ENCODE results near the gene SPINT3. TPM values are rescaled to one million over a fixed set of nuclear protein-coding genes. Genes with fewer than 3 reads are reported as not detected.
"Not testable (repeated sequence)": the region's sequence is repeated elsewhere in the genome, so short reads cannot be mapped to it uniquely, and the experiment has no call there.

SPINT3 gene
- total RNA-seq, 1 donor from 2014 or later = not detected

DNA sequence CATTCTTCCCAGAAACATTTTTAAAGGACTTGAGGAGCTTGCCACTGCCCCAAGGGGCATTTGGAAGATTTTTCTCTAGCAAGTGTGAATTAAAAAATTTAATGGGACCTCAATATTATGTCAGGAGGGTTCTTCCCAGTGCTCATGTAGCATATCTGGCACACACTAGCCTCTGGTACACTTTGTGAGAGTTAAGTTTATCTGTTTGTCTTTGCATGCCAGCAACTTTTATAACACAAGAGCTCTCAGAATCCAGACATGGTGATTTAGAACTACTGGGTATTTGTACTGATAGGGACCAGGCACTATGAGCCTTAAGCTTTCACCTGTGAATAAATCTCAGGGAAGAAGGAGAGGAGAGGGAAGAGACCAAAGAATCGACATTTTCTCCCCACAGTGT is 12.9 kb downstream of the SPINT3 start:
- DNase-seq (ENCODE audit: low read depth, low spot score) = no peak

DNA sequence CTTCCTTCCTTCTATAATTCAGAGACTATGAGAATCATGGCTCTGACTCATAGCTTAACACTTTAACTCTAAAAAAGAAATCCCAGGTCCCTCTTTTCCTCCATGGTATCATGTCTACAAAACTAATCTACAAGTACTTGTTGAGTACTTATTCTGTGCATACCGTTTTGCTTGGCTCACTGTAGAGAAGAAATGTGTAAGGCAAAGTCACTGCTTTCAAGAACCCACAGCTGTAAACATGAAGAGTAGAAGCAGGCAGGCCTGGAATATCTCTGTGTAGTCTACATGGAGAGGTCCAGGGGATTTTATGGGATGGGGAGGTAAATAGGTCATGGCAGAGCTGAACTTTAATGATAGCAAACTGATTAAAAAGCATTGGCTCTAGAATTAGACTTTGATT is 13.8 kb downstream of the SPINT3 start:
- no peak for DNase-seq (ENCODE audit: low read depth, low spot score)

- DNase-seq (ENCODE audit: low read depth, low spot score) = no peak
Measured at GRCh38 chr20:45500022-45500421, 15.4 kb downstream of the SPINT3 start.

GRCh38 chr20:45497971-45498494 is 17.4 kb downstream of the SPINT3 start:
- DNase-seq (ENCODE audit: low read depth, low spot score) = no peak

DNA sequence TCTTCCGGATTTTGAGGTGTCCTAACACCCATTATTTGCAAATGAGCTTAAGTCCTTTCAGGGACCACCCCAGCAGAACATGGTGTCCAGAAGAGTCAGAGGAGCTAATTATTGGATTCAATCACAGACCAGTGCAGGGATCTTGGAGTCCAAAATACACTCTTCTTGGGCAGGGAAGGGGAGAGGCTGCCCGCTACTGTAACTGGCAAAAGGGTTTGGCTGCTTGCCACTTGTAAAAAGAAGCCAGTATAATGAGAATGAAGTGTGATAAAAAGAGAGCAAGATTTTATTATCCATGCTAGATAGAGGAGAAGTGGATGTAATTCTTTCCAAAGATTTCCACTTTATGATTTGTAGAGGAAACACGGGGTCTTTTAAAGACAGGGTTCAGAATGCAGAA is 19.3 kb downstream of the SPINT3 start:
- no peak for DNase-seq (ENCODE audit: low read depth, low spot score)

- no peak for DNase-seq (ENCODE audit: low read depth, low spot score)
Measured at GRCh38 chr20:45495501-45495941, 19.9 kb downstream of the SPINT3 start.

DNA sequence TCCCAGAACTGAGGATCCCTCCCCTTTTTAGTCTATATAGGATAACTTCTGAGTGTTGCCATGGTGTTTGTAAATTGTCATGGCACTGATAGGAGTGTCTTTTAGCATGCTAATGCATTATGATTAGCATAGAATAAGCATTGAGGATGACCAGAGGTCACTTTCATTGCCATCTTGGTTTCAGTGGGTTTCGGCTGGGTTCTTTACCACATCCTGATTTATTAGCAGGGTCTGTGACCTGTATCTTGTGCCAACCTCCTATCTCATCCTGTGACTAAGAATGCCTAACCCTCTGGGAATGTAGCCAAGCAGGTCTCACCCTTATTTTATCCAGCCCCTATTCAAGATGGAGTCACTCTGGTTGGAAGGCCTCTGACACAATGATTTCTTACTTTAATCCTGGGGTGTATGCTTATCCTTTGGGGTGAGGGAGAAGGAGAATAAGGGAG is 26.3 kb downstream of the SPINT3 start:
- no peak for DNase-seq (ENCODE audit: low read depth, low spot score)

GRCh38 chr20:45487231-45487635 is 28.2 kb downstream of the SPINT3 start:
- DNase-seq (ENCODE audit: low read depth, low spot score) = no peak

DNA sequence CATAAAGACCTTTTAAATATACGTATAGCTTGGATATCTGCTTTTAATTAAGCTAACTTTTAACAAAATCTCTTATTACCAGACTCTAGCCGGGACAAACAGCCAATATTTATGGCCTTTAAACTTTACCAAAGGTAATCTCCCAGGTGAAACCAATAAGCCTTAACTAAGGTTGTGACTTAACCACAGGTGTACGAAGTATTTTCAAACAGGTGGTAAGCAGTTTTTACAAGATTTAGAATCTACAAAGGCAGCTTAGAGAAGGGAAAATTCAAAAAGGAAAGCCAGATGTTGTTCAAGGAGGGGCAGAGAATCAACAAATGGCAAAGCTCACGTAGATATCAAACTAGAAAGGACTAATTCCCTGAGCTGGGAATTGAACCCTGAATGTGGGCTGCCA is 30.0 kb downstream of the SPINT3 start:
- no peak for DNase-seq (ENCODE audit: low read depth, low spot score)

- no peak for DNase-seq (ENCODE audit: low read depth, low spot score)
Measured at GRCh38 chr20:45484676-45485075, 30.7 kb downstream of the SPINT3 start.

DNA sequence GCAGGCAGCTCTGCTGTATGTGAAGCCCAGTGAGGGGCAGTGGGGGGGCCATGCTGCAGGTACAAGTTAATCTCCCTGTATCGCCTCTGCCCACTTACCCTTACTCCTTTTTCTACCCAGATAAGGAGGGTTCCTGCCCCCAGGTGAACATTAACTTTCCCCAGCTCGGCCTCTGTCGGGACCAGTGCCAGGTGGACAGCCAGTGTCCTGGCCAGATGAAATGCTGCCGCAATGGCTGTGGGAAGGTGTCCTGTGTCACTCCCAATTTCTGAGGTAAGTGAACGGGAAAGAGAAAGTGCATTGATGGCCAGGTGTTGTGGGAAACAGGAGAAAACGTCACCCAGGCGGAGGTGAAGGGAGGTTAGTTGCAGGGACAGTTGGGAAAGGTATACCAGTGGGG is 35.6 kb downstream of the SPINT3 start:
- DNase-seq (ENCODE audit: low read depth, low spot score) = no peak

DNA sequence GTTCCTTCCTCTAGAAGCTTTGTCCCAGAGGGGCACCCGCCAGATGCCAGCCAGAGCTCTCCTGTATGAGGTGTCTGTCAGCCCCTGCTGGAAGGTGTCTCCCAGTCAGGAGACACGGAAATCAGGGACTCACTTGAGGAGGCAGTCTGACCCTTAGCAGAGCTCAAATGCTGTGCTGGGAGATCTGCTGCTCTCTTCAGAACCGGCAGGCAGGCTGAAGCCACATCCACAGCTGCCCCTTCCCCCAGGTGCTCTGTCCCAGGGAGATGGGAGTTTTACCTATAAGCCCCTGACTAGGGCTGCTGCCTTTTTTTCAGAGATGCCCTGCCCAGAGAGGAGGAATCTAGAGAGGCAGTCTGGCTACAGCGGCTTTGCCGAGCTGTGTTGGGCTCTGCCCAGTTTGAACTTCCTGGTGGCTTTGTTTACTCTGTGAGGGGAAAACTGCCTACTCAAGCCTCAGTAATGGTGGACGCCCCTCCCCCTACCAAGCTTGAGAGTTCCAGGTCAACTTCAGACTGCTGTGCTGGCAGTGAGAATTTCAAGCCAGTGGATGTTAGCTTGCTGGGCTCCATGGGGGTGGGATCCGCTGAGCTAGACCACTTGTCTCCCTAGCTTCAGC is 37.8 kb downstream of the SPINT3 start:
- not testable (repeated sequence) for DNase-seq (ENCODE audit: low read depth, low spot score)

DNA sequence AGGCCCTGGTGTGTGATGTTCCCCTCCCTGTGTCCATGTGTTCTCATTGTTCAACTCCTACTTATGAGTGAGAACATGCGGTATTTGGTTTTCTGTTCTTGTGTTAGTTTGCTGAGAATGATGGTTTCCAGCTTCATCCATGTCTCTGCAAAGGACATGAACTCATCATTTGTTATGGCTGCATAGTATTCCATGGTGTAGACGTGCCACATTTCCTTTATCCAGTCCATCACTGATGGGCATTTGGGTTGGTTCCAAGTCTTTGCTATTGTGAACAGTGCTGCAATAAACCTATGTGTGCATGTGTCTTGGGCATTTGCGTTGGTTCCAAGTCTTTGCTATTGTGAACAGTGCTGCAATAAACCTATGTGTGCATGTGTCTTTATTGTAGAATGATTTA is 43.1 kb downstream of the SPINT3 start:
- DNase-seq (ENCODE audit: low read depth, low spot score) = not testable (repeated sequence)

DNA sequence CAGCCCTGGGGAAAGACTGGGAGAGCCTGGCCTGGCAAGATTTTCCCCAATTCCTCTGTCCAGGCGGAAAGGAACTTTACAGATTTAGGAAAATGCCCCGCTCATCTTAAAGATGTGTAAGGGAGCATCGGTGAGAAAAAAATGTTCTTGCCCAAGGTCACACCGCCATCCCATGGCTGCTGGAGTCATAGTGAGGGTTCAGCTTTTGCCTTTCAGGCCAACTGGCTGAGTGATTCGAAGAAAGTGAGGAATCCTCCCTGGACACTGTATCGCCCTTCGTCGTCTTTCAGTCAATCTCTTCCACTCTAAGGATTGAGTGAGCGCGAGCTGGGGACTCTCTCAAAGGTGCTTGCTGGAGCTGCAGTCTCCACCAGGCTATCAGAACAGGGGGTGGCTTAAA is 44.5 kb downstream of the SPINT3 start:
- no peak for DNase-seq (ENCODE audit: low read depth, low spot score)

GRCh38 chr20:45470262-45470931 is 45.0 kb downstream of the SPINT3 start:
- no peak for DNase-seq (ENCODE audit: low read depth, low spot score)

DNA sequence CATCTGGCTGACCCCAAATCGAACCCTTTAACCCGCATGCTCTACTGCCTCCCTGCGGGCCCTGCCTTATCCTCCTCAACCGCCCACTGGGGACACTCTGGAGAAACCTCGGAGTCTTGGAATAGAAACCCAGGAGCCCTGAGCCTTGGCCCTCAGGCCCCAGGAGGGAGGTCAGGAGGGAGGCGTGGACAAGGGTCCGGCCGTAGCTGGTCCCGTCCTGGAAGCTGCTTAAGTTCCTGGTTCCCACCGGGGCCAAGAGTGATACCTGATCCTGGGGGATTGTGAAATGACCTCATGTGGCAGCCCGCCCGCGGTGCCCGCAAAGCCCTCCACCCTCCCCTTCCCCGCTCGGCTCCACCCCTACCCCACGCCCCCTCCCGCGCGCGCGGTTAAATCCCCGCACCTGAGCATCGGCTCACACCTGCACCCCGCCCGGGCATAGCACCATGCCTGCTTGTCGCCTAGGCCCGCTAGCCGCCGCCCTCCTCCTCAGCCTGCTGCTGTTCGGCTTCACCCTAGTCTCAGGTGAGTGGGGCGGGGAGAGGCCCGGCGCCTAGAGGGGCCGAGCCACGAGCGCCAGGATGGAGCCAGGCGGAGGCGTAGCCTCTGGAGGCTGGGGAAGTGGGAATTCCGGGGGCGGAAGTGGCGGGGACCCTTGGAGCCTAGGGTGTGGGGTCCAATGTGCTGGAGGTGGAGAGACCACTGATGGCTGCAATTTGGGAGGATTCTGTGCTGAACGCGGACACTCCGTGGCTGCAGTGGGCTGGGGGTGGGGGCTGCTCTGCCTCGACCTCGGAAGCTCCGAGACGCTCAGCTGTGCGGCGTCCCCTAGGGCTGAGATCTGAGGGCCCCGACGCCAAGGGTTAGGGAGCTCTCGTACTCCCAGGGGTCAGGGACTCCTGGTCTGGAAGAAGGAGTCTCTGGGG is 45.8 kb downstream of the SPINT3 start, which contains the start of gene WFDC2:
Gene WFDC2, plus strand, starts transcription at position 418 of the 926 bp plus-strand sequence. Its CDS starts 29 bp downstream, at position 447.
- DNase-seq (ENCODE audit: low read depth, low spot score) = no peak

- no peak for DNase-seq (ENCODE audit: low read depth, low spot score)
Measured at GRCh38 chr20:45467861-45468260, 47.6 kb downstream of the SPINT3 start.

DNA sequence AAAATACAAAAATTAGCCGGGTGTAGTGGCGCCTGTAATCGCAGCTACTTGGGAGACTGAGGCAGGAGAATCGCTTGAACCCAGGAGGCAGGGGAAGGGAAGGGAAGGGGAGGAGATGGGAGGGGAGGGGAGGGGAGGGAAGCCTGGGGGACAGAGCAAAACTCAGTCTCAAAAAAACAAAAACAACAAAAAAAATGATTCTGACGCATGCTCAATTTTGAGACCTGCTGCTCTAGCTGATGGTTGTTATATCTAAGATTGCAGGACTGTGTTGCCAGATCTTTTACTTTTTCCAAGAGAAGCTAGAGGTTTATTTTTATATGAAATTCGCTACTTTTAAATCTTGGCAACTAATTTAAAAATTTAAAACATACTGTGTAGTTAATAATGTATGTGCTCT is 48.2 kb downstream of the SPINT3 start:
- DNase-seq (ENCODE audit: low read depth, low spot score) = no peak

DNA sequence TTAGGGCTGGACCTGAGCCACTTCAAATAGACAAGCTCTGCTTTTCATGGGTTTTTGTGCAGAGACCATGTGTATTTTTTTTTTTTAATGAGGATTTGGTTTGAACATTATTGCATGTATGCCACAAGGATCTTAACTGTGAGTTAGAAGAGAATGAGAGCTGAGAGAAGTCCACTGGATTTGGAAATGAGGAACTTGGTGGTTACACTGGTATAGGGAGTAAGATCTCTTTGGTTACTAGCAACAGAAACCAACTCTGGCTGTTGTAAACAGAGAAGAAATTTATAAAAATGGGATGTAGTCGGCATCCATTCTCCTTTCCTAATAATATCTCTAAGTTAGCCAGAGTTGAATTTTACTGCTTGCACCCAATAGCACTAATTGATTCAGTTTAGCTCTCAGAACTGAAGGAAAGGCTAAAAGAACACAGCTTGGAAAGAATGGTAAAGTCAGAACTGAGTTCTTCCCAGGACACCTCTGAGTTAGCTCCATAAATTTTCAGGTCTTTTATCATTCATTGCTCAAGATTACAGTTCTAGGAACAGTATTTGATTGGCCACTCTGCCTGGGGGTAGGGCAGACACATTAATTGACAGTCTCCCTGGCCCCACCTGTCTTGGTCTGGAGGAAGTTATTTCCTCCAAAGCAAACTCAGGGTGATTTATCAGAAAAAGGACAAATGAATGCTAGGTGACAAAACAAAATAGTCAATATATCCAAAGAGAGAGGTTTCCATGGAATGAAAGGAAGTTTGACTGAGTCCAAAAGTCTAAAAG is 49.7 kb downstream of the SPINT3 start:
- DNase-seq (ENCODE audit: low read depth, low spot score) = no peak

- DNase-seq (ENCODE audit: low read depth, low spot score) = no peak
Measured at GRCh38 chr20:45463709-45464108, 51.7 kb downstream of the SPINT3 start.
